A549 (cell line): Measurements from ENCODE around the gene KIRREL2. TPM values are rescaled to one million over a fixed set of nuclear protein-coding genes. Genes with fewer than 3 reads are reported as not detected.
A peak's percentile ranks its signal among the peaks of the same experiment; 100 is the strongest.

Experiments
- ATAC-seq, 2 experiments: fragments of 200-7000 bp in 1 of 2; fragments of >200 bp in 1 of 2; cut with Nextera tagmentation in 1 of 2; cut with Tn5 transposase in 1 of 2; 3 replicates each; pipeline versions ENCODE4 v1.8.0 to v1.9.1; 2018 to 2020; ENCODE audit warnings: mild to moderate bottlenecking in 1 of 2, moderate library complexity in 1 of 2
- CTCF ChIA-PET: fragments of 300-600 bp; sonication (Branson Sonifier 250); formaldehyde crosslinking; extraction: SDS; loops from one replicate; lab custom pipeline; 2021; ENCODE audit warnings: antibody characterized with exemption, inconsistent platforms; lab: Yijun Ruan, JAX
- POLR2A ChIA-PET: fragments of 350-600 bp; formaldehyde crosslinking; extraction: SDS; loops from one replicate; lab custom pipeline; 2021; ENCODE audit warnings: antibody characterized with exemption, inconsistent platforms; lab: Yijun Ruan, JAX
- DNase-seq, 2 experiments: peaks; one replicate each; pipeline versions ENCODE4 v3.0.0 to v3.0.0-alpha.2; 2011 to 2016; ENCODE audit warnings: low read depth in 1 of 2, low spot score in 1 of 2
- FAIRE-seq: peaks from 2 replicates; lab custom pipeline; 2011; peaks lifted over from hg19 to GRCh38; lab: Jason Lieb, UNC
- H3K27ac ChIP-seq, 2 experiments: fragments of >200 bp; sonication (Bioruptor Twin); formaldehyde crosslinking; 3 replicates each; pipeline ENCODE4 v1.5.1; 2016 to 2017
- H3K4me1 ChIP-seq: fragments of >200 bp; sonication (Bioruptor Twin); formaldehyde crosslinking; 3 replicates; pipeline ENCODE4 v1.6.1; 2016
- H3K4me2 ChIP-seq: fragments of >200 bp; sonication (Bioruptor Twin); formaldehyde crosslinking; 3 replicates; pipeline ENCODE4 v1.6.1; 2016
- H3K4me3 ChIP-seq: fragments of >200 bp; sonication (Bioruptor Twin); formaldehyde crosslinking; 3 replicates; pipeline ENCODE4 v1.5.1; 2016
- H3K9me3 ChIP-seq: fragments of >200 bp; sonication (Bioruptor Twin); formaldehyde crosslinking; 3 replicates; pipeline ENCODE4 v1.6.1; 2016
- ATOH8 ChIP-seq: fragments of 250-450 bp; sonication (Bioruptor Pico); IDR thresholded peaks from 2 replicates; pipeline ENCODE4 v1.5.0; 2020; ENCODE audit warnings: low read depth, mild to moderate bottlenecking, moderate library complexity
- BCL3 ChIP-seq: fragments of >200 bp; sonication (Bioruptor Twin); formaldehyde crosslinking; IDR thresholded peaks from 3 replicates; pipeline ENCODE4 v1.6.1; 2016
- BHLHE40 ChIP-seq: IDR thresholded peaks from 2 replicates; pipeline ENCODE4 v1.6.1; 2012; ENCODE audit warnings: low read depth, low read length, inconsistent platforms
- CTCF ChIP-seq: fragments of >200 bp; sonication (Bioruptor Twin); formaldehyde crosslinking; IDR thresholded peaks from 3 replicates; pipeline ENCODE4 v1.5.1; 2016
- ESRRA ChIP-seq: fragments of 150-350 bp; IDR thresholded peaks from 2 replicates; pipeline ENCODE4 v1.6.1; 2014; ENCODE audit warnings: mild to moderate bottlenecking, low read length, borderline replicate concordance
- FOSB ChIP-seq: fragments of 250-450 bp; sonication (Bioruptor Pico); IDR thresholded peaks from 2 replicates; pipeline ENCODE4 v1.5.0; 2020; ENCODE audit warnings: mild to moderate bottlenecking, moderate library complexity
- HES2 ChIP-seq: fragments of >200 bp; sonication (Bioruptor Twin); formaldehyde crosslinking; IDR thresholded peaks from 2 replicates; pipeline ENCODE4 v1.6.1; 2016
- MYC ChIP-seq: IDR thresholded peaks from 2 replicates; pipeline ENCODE4 v1.6.1; 2012; ENCODE audit warnings: mild to moderate bottlenecking, inconsistent platforms, low read length, improper control_type of control experiment, borderline replicate concordance
- REST ChIP-seq: fragments of 200-600 bp; sonication (generic); IDR thresholded peaks from 2 replicates; pipeline ENCODE4 v1.6.1; 2016; ENCODE audit warnings: antibody characterized with exemption, mild to moderate bottlenecking, moderate library complexity
- SMC3 ChIP-seq: fragments of >200 bp; sonication (Bioruptor Twin); formaldehyde crosslinking; IDR thresholded peaks from 3 replicates; pipeline ENCODE4 v1.6.1; 2018; ENCODE audit warnings: inconsistent platforms
- TFCP2L1 ChIP-seq: fragments of 250-450 bp; sonication (Bioruptor Pico); IDR thresholded peaks from 2 replicates; pipeline ENCODE4 v1.5.0; 2021; ENCODE audit warnings: mild to moderate bottlenecking
- USF2 ChIP-seq: fragments of 450-650 bp; IDR thresholded peaks from 2 replicates; pipeline ENCODE4 v1.6.1; 2014; ENCODE audit warnings: antibody characterized with exemption
- ZC3H11A ChIP-seq: fragments of 450-650 bp; IDR thresholded peaks from 2 replicates; pipeline ENCODE4 v1.6.1; 2014; ENCODE audit warnings: antibody characterized with exemption, mild to moderate bottlenecking
- WGBS: methylation state at CpG from one replicate; pipeline ENCODE4 v1.1.6; 2017; ENCODE audit errors: missing lambda C conversion rate; 5-methylcytosine and 5-hydroxymethylcytosine counted together
- polyA plus RNA-seq, 4 experiments: library from polyadenylated mRNA; depleted of rRNA in 3 of 4; stranded (reverse); fragments of >200 nt; fragmentation: RNase III in 1 of 4; extraction: RNeasy Plus Mini Kit Qiagen cat#74134 plus additional on column Dnase treatment in 1 of 4; gene quantifications; 2 replicates in 3 of 4; 3 replicates in 1 of 4; pipeline ENCODE4 v1.2.3, GENCODE V29; 2011 to 2017

KIRREL2 gene
- polyA plus RNA-seq, 2 of the 4 experiments (the other 2 are of a cell fraction) = 0.26 to 0.54 TPM

GRCh38 chr19:35882114-35882832 is 25.6 kb downstream of the KIRREL2 start (continued):
- TF ChIP-seq REST (0 out of 2 replicates have a peak, but pooled peaks have one; percentile 1), ZC3H11A (peak; percentile 100)

GRCh38 chr19:35883882-35884281 is 27.2 kb downstream of the KIRREL2 start:
- POLR2A ChIA-PET = interaction anchor here (0.6 to 0.7 kb wide), 3 partner anchors 11 to 47 kb away, joined by 3 to 5 read pairs (median 3); no protein-coding TSS in a partner anchor
- FAIRE-seq = peak; percentile 87
- TF ChIP-seq ESRRA (no peak), CTCF (no peak), SMC3 (no peak), BHLHE40 (no peak), MYC (no peak), FOSB (CRISPR knock-in tag) (0 out of 2 replicates have a peak, but pooled peaks have one; percentile 26), TFCP2L1 (CRISPR knock-in tag) (no peak), USF2 (no peak), BCL3 (no peak), HES2 (no peak), REST (no peak), ZC3H11A (no peak), ATOH8 (CRISPR knock-in tag) (0 out of 2 replicates have a peak, but pooled peaks have one; percentile 14)
- TF ChIP-seq, all 56 proteins: peak for 2
- DNase-seq (no peak), ATAC-seq (no peak)
- Histone ChIP-seq H3K4me1 (peaks cover 7% of the 10 kb centered on the region), H3K4me3 (no peak overlapping the region), H3K4me2 (no peak overlapping the region), H3K27ac (no peak overlapping the region), H3K9me3 (no peaks in the 10 kb centered on the region)
- WGBS = 7% methylated on average over 2 of the region's 2 CpGs
- CTCF ChIA-PET = interaction anchor here (0.6 to 17.6 kb wide), 18 partner anchors 10 to 393 kb away, joined by 3 to 402 read pairs (median 5); partner anchors contain the start of genes APLP1 and THAP8
